ENCODE measurements around the gene FLYWCH2. TPM values are rescaled to one million over a fixed set of nuclear protein-coding genes. Genes with fewer than 3 reads are reported as not detected.
"Not testable (repeated sequence)": the region's sequence is repeated elsewhere in the genome, so short reads cannot be mapped to it uniquely, and the experiment has no call there.

FLYWCH2 gene
- total RNA-seq, 4 donors from 2014 or later, result 40.8 to 61.3 (median 53.1) TPM

GRCh38 chr16:2907084-2907753, 24.2 kb downstream of the FLYWCH2 start:
- peak in 2 of 3 donors; percentile 40 to 68 for DNase-seq
- H3K27me3 ChIP-seq, H3K9me3 ChIP-seq, H3K4me3 ChIP-seq, H3K27ac ChIP-seq, H3K36me3 ChIP-seq: not testable (repeated sequence)
- TF ChIP-seq CTCF (IDR thresholded peaks at IDR 0.05), result peak in 5 of 6 experiments; percentile 32 to 77 (median 71)
- H3K4me1 ChIP-seq, result peaks cover 0 to 16% (median 6%) of the 10 kb centered on the region in 4 donors

- Histone ChIP-seq H3K27me3 (no peaks in the 10 kb centered on the region), H3K36me3 (peaks cover 0 to 14% (median 0%) of the 10 kb centered on the region in 3 donors), H3K4me3 (no peak overlapping the region), H3K4me1 (peaks cover 0 to 23% (median 7%) of the 10 kb centered on the region in 4 donors), H3K27ac (no peak overlapping the region), H3K9me3 (no peaks in the 10 kb centered on the region)
- TF ChIP-seq CTCF (IDR thresholded peaks at IDR 0.05) (no peak), POLR2A (IDR thresholded peaks at IDR 0.05) (no peak)
- DNase-seq, result no peak
These were observed 27.5 kb downstream of the FLYWCH2 start for GRCh38 chr16:2910441-2910969.

GRCh38 chr16:2911638-2912329, 28.8 kb downstream of the FLYWCH2 start, which contains the start of gene FLYWCH1:
FLYWCH1 (plus strand) TSS chr16:2911931; CDS start chr16:2929686, 17,755 bp downstream.
- peak; percentile 99 to 100 (median 99) for DNase-seq
- H3K4me3 ChIP-seq, result peak within 1 kb of the TSS; percentile 76 to 89 (median 87)
- TF ChIP-seq POLR2A (IDR thresholded peaks at IDR 0.05), result peak; percentile 51 to 65
- peak in 1 of 6 experiments; percentile 22 for TF ChIP-seq CTCF (IDR thresholded peaks at IDR 0.05)
- peaks cover 0 to 20% (median 0%) of the 10 kb centered on the region in 3 donors for H3K36me3 ChIP-seq
- peak within 1 kb of the TSS; percentile 80 to 89 (median 86) for H3K27ac ChIP-seq
- H3K9me3 ChIP-seq, result no peaks in the 10 kb centered on the region
- H3K27me3 ChIP-seq, result no peaks in the 10 kb centered on the region
- peaks cover 0 to 15% (median 2%) of the 10 kb centered on the region in 4 donors for H3K4me1 ChIP-seq

- Histone ChIP-seq H3K36me3 (peaks cover 0 to 20% (median 0%) of the 10 kb centered on the region in 3 donors), H3K9me3 (no peaks in the 10 kb centered on the region), H3K27ac (peak overlapping the region; percentile 80 to 89 (median 86)), H3K27me3 (no peaks in the 10 kb centered on the region), H3K4me1 (peaks cover 0 to 15% (median 2%) of the 10 kb centered on the region in 4 donors), H3K4me3 (peak overlapping the region; percentile 76 to 89 (median 87))
- DNase-seq, result peak; percentile 39 to 65 (median 63)
- no peak for TF ChIP-seq CTCF (IDR thresholded peaks at IDR 0.05)
- TF ChIP-seq POLR2A (IDR thresholded peaks at IDR 0.05), result no peak
These were observed 29.6 kb downstream of the FLYWCH2 start for GRCh38 chr16:2912330-2913199.

- no peaks in the 10 kb centered on the region for H3K27me3 ChIP-seq
- TF ChIP-seq CTCF (IDR thresholded peaks at IDR 0.05) (no peak), POLR2A (IDR thresholded peaks at IDR 0.05) (no peak)
- DNase-seq, result no peak
- no peak overlapping the region for H3K27ac ChIP-seq
- H3K4me3 ChIP-seq, result no peak overlapping the region
- H3K4me1 ChIP-seq, result peaks cover 0 to 15% (median 2%) of the 10 kb centered on the region in 4 donors
- peaks cover 0 to 20% (median 0%) of the 10 kb centered on the region in 3 donors for H3K36me3 ChIP-seq
- no peaks in the 10 kb centered on the region for H3K9me3 ChIP-seq
These were observed 30.6 kb downstream of the FLYWCH2 start for GRCh38 chr16:2913603-2914002.

All from Peyer's patch (tissue), 4 donors.